Measurements from ENCODE around the gene NT5C3A.
"Not testable (repeated sequence)": the region's sequence is repeated elsewhere in the genome, so short reads cannot be mapped to it uniquely, and the experiment has no call there.

The NT5C3A gene

GRCh38 chr7:33062023-33062781, at the start of gene NT5C3A:
NT5C3A (minus strand) TSS chr7:33062776; CDS start chr7:33062705, 71 bp downstream.
- DNase-seq: peak; percentile 20 to 28

GRCh38 chr7:33111614-33112013, 49.0 kb upstream of the NT5C3A start:
- no peak for DNase-seq

GRCh38 chr7:33109758-33110238, 47.2 kb upstream of the NT5C3A start:
- DNase-seq: no peak

GRCh38 chr7:33109005-33109757, 46.6 kb upstream of the NT5C3A start, which contains the start of gene RP9:
RP9 (minus strand) TSS chr7:33109404; CDS start chr7:33109372, 32 bp downstream.
- DNase-seq: peak; percentile 62 to 73

GRCh38 chr7:33108554-33109004, 46.0 kb upstream of the NT5C3A start:
- DNase-seq: no peak

GRCh38 chr7:33107136-33108066, 44.8 kb upstream of the NT5C3A start:
- DNase-seq: peak in 1 of 2 donors; percentile 17

GRCh38 chr7:33101906-33102305, 39.3 kb upstream of the NT5C3A start:
- DNase-seq: no peak

- DNase-seq: no peak
Measured at GRCh38 chr7:33100770-33101169, 38.2 kb upstream of the NT5C3A start.

GRCh38 chr7:33099154-33099940, 36.8 kb upstream of the NT5C3A start:
- no peak for DNase-seq

- not testable (repeated sequence) for DNase-seq
Measured at GRCh38 chr7:33094745-33095275, 32.2 kb upstream of the NT5C3A start.

- no peak for DNase-seq
Measured at GRCh38 chr7:33093266-33093665, 30.7 kb upstream of the NT5C3A start.

GRCh38 chr7:33091641-33092191, 29.1 kb upstream of the NT5C3A start:
- DNase-seq: no peak

GRCh38 chr7:33091111-33091531, 28.5 kb upstream of the NT5C3A start:
- DNase-seq: no peak

GRCh38 chr7:33089142-33089541, 26.6 kb upstream of the NT5C3A start:
- DNase-seq: no peak

- DNase-seq: no peak
Measured at GRCh38 chr7:33087858-33088257, 25.3 kb upstream of the NT5C3A start.

- DNase-seq: no peak
Measured at GRCh38 chr7:33087356-33087755, 24.8 kb upstream of the NT5C3A start.

- no peak for DNase-seq
Measured at GRCh38 chr7:33079763-33080690, 17.5 kb upstream of the NT5C3A start.

- no peak for DNase-seq
Measured at GRCh38 chr7:33079096-33079495, 16.5 kb upstream of the NT5C3A start.

- DNase-seq: no peak
Measured at GRCh38 chr7:33076737-33077136, 14.2 kb upstream of the NT5C3A start.
